Measurements from ENCODE around the gene NMT1.

DNA sequence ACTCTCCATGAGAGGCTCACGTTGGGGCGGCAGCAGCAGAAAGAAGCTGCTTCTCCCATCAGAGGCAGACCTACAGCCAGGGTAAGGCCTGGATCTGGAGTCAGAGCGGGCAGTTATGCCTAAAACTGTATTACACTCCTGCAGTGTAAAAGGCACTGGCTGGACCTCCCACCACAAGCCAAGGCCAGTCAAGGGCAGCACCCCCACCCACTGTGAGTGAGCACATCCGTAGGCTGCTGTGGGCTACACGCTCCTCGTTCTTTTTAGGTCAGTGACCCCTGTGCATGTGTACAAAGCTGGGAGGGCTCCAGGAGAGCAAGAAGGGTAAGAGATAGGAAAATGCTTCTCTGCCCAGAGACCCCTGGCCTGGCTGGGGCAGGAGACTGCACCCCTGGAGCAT lies 30.4 kb upstream of the NMT1 start:
- TF ChIP-seq POLR2A (IDR thresholded peaks at IDR 0.05), result no peak
- TF ChIP-seq, protein P1, sequence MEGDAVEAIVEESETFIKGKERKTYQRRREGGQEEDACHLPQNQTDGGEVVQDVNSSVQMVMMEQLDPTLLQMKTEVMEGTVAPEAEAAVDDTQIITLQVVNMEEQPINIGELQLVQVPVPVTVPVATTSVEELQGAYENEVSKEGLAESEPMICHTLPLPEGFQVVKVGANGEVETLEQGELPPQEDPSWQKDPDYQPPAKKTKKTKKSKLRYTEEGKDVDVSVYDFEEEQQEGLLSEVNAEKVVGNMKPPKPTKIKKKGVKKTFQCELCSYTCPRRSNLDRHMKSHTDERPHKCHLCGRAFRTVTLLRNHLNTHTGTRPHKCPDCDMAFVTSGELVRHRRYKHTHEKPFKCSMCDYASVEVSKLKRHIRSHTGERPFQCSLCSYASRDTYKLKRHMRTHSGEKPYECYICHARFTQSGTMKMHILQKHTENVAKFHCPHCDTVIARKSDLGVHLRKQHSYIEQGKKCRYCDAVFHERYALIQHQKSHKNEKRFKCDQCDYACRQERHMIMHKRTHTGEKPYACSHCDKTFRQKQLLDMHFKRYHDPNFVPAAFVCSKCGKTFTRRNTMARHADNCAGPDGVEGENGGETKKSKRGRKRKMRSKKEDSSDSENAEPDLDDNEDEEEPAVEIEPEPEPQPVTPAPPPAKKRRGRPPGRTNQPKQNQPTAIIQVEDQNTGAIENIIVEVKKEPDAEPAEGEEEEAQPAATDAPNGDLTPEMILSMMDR (IDR thresholded peaks at IDR 0.05), result no peak
